8988T (cell line): ENCODE measurements around the gene STK4.

Experiments used
- DNase-seq: peaks from one replicate; pipeline ENCODE4 v3.0.0; 2011

STK4 gene

DNA sequence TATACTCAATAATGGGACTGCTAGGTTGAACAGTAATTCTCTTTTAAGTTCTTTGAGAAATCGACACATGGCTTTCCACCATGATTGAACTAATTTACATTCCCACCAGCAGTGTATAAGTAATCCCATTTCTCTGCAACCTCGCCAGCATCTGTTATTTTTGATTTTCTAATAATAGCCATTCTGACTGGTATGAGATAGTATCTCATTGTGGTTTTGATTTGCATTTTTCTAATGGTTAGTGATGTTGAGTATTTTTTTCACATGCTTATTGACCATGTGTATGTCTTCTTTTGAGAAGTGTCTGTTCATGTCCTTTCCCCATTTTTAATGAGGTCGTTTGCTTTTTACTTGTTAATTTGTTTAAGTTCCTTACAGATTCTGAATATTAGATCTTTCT is 66.5 kb downstream of the STK4 start:
- no peak for DNase-seq

DNA sequence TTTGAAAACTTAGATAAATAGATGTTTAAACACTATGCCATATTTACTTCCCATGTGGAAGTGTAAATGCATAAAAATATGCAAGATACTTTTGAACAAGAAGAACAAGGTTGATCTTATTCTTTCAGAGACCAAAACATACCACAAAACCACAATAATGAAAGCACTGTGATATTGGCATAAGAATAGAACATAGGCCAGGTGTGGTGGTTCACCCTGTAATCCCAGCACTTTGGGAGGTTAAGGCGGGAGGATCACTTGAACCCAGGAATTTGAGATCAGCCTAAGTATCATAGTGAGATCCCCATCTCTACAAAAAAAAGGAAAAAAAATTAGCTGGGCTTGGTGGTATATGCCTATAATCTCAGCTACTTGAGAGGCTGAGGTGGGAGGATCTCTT is 68.1 kb downstream of the STK4 start:
- no peak for DNase-seq

DNA sequence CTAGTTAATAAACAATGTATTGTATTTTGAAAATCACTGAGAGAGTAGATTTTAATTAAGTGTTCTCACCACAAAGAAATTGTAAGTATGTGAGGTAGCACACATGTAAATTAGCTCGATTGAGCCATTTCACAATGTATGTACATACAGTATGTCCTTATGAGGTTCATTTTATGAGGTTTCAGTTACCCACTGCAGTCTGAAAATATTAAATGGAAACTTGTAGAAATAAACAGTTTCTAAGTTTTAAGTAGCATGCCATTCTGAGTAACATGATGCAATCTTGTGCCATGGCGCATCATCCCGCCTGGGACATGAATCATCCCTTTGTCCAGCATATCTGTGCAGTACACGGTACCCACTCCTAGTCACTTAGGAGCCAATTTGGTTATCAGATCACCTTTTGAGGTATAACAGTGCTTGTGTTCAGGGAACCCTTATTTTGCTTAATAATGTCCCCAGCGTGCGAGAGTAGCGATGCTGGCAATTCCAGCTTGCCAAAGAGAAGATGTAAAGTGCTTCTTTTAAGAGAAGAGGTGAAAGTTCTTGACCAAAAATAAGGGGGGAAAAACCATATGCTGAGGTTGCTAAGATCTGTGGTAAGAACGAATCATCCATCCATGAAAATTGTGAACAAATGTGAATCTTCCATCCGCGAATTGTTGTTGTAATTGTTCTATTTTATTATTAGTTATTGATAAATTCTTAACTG is 69.9 kb downstream of the STK4 start:
- no peak for DNase-seq

DNA sequence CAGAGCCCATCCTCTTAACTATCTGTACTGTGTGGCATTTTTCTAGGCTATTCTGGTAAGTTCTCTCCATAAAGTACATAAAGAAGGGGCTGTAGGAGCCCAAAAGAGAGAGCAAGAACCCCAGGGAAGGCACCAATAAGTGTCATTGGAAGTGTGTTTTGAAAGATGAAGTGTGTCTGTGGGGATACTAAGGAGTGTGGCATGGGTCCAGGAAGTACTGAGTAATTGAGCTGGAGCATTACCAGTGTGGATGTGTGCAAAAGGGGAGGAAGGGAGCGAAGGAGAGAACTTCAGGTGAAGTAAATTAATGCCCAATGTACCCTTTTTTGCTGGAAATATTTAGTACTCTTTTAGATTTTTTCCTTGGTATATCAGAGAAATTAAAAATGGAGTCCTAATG is 70.7 kb downstream of the STK4 start:
- no peak for DNase-seq

DNA sequence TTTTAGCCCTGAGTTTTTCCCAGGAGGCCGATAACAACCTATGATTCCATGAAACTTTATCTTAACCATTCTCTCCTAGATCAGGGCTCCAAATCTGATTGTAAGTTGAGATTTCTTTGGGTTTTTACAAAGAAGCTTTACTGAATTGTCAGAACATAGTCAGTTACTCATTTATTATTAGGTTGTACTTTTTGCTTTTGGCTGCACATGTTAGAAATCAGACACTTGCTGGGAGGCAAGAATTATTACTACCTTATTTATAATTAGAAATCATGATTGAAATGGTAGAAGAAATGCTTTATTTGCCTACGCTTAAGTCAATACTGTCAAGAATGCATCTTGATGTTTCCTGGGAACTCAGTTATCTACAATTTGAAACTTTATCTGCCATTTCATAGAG is 71.3 kb downstream of the STK4 start:
- DNase-seq: no peak

DNA sequence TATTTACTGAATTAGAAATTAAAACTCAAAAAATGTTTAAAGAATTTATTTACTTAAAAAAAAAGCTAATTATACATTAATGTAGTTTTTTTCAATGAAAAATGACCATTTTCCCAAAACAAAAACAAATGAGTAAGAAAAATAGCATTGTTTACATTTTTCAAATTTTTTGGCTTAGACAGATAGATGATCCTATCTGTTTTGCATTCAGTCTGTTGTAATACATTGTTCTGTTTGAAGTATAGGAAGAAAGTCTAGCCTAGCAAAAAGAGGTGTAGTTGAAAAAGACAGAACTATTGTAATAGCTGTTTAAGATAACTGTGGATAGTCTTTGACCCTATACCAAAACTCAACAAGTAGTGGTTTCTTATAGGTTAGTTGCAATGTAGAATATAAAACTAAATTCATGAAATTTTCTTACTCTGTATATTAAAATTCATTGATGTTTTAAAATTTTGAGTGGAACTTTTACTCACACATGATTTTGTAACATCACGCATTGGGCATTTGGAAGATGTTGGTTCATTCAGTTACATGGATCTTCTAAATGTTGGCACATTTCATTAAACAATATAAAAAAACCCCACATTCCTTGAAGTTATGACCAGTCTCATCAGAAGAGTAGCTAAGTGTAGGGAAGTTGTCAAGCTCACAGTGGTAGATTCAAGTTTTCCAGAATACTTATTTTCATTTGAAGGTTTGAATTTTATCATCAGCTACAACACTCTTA is 72.6 kb downstream of the STK4 start:
- no peak for DNase-seq

DNA sequence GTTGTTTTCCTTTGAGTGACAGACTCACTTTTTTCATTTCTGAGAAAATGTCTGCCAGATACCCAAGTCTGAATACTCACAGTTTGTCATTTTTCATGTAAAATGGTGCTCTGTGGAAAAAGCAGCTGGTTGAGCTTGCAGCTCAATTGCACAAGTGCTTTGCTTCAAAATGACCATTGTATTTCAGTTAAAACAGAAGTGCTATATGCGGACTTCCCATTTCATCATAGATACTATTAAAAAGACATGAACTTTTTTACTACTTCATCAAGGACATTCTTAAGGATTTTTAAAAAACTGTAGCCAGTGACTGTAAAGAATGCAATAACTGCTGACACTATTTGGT is 73.1 kb downstream of the STK4 start:
- DNase-seq: no peak

DNA sequence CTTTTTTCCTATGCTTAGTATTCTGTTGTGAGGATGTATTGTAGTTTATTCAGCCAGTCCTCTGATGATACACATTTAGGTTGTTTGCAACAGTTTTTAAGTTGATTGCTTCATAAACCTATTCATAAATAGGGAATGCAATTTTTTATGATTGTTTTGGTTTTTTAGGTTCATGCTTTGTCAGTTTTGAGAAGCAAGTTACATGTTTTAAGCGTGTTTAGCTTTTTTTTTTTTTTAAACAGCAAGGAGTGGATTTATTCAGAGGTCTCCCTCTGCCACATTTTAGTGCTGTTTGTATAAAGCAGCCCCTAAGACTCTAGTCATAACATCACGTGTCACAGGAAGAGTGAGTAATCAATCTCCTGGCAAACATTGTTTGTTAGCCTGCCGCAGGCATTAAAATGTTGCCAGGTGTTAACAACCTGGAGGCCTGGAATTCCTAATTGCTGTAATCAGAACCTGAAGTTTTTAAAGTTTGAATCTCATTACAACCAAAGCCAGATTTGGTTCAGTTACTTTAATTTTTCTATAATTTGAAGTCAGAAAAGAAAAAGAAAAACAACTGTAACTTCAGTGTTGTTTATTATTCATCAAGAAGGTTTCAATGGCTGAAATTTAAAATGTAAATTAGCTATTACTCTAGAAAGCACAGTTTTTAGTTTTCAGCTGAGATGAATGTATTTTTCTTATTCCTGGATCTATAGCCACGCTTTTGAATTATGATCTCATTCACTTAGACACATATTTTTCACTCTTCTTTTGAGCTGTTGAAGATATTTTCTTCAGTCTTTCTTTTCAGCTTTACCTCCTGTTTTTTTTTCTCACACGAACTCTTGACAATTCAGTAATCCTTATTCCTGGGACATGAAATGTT is 75.4 kb downstream of the STK4 start:
- DNase-seq: no peak

DNA sequence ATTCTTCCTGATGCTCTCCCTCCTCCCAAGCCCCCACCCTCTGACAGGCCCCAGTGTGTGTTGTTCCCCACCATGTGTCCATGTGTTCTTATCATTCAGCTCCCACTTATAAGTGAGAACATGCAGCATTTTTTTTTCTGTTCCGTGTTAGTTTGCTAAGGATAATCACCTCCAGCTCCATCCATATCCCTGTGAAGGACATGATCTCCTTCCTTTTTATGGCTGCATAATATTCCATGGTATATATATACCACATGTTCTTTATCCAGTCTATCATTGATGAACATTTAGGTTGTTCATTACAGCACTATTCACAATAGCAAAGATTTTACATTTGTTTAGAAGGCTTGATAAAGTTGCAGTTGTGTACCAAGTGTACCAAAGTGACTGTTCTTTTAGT is 76.7 kb downstream of the STK4 start:
- DNase-seq: no peak

DNA sequence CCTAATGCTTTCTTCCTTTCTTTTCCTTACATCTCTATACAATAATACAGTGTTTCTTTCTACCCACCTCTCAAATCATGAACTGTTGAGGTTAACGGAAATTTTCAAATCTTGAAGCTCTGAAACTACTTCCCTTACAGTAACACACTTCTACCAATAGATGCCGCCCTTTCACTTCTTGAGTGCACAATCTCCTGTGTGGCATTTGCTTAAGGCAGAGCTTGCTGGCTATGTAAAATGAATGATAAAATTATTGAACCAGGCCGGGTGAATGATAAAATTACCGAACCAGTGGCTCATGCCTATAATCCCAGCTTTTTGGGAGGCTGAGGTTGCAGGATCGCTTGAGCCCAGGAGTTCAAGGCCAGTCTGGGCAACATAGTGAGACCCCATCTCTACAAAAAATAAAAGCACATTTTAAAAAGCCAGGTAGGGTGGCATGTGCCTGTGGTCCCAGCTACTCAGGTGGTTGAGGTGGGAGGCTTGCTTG is 77.8 kb downstream of the STK4 start:
- no peak for DNase-seq

DNA sequence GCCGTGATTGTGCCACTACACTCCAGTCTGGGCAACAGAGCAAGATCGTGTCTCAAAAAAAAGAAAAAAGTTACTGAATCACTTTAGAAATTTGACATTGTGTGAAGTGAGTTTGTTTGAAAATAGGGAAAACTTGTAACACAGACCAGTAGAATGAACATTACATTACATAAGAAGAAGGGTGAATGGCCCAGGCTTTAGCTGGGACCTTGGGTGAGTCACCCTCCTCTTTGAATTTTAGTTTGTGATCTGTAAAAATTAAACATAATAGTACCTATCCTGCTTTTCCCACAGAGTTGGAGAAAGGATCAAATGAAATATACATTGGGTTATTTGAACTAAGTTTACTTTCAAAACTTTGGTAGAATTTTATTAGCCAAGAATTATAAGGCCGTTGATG is 78.3 kb downstream of the STK4 start:
- DNase-seq: no peak

DNA sequence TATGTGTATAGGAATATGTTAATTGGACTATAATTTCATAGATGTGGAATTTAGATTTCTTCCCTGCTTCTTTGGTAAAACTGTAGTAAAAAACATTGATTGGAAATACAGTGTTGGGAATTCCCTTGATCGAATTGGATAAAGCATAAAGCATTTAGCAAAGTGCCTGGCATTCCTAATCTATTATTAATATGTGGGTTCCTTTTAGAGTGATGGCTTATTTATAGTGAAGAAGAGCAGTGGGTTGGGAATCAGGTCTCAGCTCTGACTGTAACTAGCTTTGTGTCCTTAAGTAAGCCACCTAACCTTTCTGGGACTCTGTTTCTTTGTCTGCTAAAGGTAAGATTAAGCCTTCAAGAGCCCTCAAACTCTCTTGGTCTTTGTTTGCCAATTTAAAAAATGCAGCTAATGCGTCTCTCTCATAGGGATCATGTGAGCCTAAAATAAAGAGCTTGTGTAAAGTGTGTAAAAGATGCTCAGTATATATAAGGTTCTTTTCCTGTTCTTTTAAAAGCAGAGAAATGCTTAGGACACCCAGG is 81.3 kb downstream of the STK4 start:
- no peak for DNase-seq

DNA sequence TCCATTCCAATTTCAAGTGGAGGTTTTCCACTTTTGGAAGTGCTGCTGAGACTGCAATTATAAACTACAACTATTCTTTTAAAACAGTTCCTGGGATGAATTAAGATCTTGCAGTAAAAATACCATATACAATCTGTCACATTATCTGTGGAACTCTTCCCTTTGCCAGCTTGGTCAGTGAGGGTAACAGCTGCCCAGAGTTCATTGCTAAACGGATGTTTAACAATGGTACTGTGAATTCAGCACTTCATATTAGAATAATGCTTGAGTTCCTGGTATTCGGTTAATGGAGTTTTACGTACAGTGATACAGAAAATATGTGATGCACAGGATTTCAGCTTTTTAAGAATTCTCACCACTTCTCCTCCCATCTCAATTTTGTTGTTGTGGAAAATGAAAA is 83.1 kb downstream of the STK4 start:
- DNase-seq: no peak

DNA sequence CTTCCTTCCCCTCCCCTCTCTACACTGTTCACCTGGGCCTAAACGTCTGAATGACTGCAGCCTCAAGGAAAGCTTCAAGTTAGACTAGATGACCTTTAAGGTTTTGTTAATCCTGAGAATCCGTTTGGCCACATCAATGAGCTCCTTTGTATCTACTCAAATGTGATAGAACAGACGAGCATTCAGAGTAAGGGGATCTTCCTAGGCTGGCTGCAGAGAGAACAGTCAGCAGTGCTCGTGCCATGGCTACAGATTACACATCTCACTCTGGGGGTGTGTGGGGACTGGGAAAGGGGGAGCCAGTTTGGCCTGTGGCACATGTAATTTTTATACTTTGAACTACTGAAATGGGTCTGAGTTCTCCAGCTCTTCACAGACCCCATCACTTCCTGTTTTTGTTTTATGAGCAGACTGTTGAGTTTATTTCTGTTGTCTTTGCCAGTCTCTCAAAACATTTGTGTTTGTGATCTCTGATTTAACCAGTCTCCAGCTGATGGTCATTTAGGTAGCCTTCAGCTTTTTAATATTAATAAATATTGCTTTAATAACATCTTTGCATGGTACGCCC is 83.7 kb downstream of the STK4 start:
- DNase-seq: no peak

DNA sequence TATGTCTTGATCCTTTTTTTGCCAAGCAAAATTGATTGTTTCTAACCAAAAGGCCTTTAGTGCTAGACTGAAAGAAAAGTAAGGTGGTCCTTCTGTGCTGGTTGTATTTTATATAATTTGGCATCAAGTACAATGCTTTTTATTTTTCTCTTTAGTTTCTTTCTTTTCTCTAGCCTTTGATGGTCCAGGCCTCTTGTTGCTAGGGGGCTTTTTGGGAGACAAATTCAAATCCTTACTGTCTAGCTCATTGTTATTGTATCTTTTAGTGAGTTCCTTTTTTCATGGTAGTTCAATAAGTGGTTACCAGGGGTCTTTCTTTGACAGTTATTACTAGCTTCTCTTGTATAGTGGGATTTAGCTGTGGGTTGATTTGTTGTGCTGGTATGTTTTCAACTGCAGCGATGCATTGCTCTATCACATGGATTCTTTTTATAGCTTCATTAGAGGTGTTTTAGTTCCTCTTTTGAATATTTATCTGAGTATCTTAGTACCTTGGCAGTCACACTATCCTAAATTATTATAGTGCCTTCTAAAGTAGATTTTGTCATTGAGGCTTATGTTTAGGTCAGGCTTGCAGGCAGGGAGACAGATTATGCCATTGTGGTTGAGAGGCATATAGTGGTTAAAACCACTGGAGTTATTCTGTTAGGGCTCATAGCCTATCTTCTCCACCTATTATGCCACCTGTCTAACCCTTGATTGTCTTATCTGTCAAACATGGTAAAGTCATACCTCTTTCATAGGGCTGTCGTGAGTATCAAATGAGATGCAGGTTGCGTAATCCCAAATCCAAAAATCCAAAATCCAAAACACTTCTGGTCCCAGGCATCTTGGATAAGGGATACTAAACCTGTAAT is 85.1 kb downstream of the STK4 start:
- no peak for DNase-seq

DNA sequence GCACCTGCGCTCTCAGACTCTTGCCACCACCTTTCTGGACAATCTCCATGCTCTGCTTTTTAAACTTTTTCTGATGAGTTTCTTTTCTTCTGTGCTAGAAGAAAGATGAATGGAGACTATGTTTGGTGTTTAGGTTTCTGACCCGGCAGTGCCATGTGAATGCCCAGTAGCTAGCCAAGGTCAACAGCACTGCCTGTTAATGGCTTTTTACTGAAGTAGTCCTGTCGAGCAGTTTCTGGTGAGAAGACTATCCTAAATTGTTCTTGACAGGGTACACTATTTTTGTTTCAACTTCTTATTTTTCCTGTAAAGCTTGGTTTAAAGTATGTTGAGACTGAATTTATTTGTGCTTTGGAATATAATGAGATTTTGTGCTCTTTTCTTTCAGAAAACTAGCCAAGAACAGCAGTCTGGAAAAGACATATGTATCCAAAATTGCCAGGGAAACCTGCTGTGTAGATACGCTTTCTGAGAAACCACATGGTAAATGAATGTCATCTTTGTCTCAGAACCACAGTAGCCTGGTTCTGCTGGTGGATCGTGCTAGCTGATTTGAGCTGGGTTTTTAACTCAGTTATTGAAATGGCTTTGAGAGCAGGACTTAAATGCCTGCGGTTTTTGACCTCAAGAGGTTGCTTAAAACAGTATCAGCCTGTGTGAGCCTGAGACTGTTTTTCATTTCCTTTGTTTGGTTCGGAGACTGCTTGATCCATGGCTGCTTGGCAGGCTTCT is 86.6 kb downstream of the STK4 start:
- DNase-seq: no peak

DNA sequence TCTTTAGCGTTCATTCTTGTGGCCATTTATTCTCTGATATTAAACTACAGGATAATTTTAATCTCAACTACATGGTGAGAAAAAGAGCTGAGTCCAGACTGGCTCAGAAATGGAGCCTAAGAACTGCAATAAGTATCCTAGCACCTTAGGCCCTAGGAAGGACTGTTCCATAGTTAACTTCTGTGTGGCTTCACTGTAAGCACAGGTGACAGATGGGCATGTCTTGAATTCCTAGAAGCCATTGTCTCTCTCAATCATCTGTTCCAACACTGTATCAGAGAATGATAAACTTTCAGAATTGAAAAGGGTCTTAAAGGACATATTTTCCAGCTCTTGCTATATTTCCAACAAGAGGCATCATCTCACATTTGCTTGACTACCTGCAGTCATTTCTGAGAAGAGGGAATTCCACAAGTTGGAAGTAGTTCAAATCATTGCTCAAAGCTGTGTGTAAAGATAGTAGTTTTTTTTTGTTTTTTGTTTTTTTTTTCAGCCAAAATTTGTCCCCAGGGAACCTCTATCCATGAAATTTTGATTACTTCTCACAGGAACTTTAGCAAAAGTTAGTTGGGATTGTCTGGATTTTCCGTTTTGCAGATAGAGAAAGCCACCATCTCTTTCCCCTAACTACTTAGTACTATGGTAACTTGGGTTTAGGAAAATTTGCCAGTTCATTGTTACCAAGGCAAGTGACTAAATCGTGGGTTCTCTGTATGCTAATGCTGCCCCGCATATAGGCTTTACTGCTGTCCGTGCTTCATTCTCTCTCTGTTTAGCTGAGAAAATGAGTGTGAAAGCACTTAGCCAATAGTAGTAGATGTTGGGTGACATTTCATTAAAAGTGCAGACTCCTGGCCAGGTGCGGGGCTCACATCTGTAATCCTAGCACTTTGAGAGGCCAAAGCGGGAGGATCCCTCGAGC is 87.4 kb downstream of the STK4 start:
- DNase-seq: no peak

DNA sequence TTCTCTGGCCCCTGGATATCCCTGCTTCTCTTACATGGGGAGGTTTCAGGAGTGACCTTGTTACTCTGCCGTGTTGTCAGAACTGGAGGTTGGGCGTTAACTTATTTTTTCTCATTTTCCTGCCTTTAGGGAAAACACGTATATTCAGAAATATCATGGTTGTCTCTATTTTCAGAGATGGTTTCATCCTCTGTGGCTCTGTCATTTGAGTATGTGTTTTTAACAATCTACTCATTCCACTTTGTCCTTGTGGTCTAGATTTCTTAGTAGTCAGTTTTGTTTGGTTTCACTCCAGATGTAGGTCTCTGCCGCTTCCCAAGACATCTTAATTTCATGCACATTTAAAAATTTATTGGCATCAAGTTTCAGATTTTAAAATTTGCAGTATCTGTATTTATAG is 88.7 kb downstream of the STK4 start:
- no peak for DNase-seq

DNA sequence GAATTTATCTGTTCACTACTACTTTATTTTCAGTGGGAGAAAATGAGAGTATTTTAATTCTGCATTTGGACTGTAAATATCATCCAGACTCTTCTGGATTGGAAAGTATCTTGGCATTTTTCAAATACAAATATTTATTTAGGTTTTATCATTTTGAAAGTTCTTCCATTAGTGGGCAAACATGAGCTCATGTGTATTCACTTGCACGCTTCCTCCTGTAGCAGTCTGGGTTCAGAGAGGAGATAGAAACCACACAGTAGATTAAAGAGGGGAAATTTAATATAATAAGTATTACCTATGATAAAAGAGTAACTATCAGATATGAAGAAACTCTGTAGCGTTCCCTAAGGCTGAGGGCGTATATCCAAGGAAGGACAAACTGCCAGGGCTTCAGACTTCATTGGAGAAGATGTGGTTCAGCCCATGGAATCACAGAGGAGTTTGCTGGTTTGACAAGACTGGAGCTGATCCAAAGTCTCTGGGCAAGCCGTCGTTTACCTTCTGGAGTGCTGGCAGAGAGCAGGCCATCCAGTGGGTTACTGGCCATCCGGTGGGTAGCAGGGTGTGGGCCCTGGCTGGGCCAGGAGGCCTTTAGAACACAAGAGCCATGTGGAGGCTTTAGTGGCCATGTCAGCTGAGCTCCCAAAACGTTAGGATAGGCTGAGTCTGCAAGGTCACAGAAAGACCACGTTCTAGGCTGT is 90.3 kb downstream of the STK4 start:
- no peak for DNase-seq
